ENCODE results near the gene TMEM235.

GRCh38 chr17:78272181-78272913 lies 40.9 kb downstream of the TMEM235 start:
- TF ChIP-seq CTCF (IDR thresholded peaks at IDR 0.05): no peak
- TF ChIP-seq ZFX (IDR thresholded peaks at IDR 0.05; ENCODE audit: borderline replicate concordance): no peak
